ENCODE data around the gene CSKMT. TPM values are rescaled to one million over a fixed set of nuclear protein-coding genes. Genes with fewer than 3 reads are reported as not detected.
"Not testable (repeated sequence)": the region's sequence is repeated elsewhere in the genome, so short reads cannot be mapped to it uniquely, and the experiment has no call there.

Gene CSKMT
- total RNA-seq, 1 donor from 2014 or later, result 10.2 TPM

DNA sequence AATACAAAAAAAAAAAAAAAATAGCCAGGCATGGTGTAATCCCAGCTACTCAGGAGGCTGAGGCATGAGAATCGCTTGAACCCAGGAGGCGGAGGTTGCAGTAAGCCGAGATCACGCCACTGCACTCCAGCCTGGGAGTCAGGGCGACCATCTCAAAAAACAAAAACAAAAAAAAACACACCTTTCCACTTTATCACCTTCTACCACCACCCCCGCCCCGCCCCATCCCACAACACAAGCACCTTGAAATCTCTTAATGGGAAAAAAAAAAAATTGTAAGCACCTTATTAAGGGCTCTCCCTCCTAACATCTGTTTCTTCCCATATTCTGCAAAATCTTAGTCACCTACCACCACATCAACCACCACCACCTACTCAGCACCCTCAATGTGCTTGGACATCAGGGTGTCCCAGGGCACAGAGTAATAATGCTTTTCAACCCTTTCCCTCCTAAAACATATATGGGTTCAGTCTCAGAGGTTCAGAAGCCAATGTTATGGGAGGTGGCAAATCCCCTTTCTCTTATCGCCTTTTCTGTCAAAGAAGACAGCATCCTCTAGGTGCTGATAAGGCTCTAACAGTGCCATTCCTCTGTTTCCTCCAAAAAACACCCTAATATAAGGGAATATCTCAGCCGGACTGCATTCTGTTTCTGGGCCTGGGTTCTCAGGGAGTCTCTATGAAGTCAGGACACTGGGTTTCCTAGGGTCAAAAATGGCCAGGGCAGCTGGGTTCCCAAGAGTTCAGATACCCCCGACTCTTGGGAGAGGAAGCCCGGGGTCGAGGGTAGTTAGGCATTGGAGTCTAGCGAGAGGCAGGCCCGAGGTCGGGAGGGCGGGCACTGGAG lies 12.7 kb upstream of the CSKMT start:
- FAIRE-seq, result no peak

DNA sequence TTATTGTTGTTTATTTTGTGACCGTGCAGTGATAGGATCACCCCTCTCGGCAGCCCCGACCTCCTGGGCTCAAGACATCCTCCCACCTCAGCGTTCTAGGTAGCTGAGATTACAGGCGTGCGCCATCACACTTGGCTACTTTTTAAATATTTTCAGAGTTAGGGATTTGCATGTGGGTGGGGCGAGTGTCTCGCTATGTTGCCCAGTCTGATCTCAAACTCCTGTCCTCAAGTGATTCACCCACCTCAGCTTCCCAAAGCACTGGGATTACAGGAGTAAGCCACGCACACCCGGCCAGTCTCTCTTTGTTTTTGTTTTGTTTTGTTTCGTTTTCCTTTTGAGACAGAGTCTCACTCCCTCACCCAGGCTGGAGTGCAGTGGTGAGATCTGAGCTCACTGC lies 10.8 kb upstream of the CSKMT start:
- DNase-seq (ENCODE audit: low spot score in 2 of 2), result no peak
- no peak for FAIRE-seq

More for the DNA sequence above, 12.7 kb upstream of the CSKMT start:
- DNase-seq (ENCODE audit: low spot score in 2 of 2), result no peak

DNA sequence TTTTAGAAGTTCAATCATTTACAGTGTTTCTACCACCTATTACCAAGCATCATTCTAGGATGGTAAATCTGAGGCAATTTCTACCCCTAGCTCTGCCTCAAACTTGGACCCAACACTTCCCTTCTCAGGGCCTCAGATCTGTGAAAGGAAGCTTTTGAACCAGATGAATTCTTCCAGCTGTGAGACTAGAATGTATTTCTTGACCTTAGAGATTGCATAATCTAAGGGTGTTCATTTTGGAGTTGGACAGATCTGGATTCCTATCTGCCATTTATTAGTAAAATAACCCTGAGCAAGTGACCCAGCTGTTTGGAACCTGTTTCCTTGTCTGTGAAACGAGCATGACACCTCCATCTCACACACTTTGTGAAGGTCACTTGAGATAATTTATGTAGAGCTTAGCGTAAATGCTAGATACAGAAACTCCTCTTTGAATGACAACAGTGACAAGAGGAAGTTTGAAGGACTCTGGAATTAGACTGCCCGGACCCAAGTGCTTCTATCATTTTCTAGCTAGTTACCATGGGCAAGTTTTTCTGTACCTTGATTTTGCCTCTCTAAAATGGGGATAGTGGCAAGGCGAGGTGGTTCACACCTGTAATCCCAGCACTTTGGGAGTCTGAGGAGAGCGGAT lies 8.2 kb upstream of the CSKMT start:
- FAIRE-seq (no peak), DNase-seq (ENCODE audit: low spot score in 2 of 2) (no peak)

DNA sequence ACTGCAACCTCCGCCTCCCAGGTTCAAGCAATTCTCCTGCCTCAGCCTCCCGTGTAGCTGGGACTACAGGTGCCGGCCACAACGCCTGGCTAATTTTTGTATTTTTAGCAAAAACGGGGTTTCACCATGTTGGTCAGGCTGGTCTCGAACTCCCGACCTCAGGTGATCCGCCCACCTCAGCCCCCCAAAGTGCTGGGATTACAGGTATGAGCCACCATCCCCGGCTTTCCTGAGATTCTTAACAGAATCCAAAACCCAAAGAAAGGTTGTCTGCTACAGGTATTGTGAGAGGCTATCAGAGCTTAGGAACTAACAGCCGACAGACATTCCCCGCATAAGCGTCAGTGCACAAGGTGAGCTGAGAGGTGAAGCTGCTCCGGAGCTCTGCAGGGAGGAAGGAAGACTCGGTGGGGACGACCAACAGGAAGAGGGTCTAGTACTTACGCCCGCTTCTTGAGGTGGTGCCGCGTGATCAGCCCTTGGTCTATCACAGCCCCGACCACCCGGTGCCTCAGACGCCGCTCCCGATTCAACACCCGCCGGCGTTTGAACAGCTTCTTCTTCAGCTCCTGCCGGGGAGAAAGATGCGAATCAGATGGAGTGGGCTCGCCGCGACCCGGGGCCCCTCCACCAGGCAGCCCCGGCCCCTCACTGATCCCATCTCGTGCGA lies 572 bp upstream of the CSKMT start:
- DNase-seq (ENCODE audit: low spot score in 2 of 2) (no peak), FAIRE-seq (no peak)

DNA sequence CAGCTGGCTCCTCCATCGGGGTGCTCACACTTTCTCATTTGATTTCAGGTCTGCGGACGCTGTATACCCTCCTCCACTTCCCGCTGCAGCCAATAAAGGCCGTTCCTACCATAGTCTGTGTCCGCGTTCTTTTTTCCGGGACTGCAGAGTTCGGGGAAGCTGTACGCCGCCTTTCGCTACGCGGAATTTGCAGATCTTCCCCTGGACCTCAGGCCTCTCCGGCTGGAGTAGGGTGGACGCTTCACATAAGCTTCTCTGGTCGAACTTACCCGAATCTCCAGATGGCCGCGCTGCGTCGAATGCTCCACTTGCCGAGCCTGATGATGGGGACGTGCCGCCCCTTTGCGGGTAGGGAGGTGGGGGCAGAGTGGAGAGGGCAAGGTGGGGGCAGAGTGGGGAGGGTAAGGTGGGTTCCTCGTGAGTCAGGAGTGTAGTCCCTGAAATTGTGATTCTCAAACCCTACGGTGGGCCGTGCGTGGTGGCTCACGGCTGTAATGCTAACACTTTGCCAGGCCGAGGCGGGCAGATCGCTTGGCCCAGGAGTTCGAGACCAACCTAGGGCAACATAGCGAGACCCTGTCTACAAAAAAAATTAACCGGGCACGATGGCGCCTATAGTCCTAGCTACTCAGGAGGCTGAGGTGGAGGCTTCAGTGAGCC lies 617 bp downstream of the CSKMT start:
- DNase-seq (ENCODE audit: low spot score in 2 of 2), result peak in 1 of 2 donors; percentile 60
- no peak for FAIRE-seq

DNA sequence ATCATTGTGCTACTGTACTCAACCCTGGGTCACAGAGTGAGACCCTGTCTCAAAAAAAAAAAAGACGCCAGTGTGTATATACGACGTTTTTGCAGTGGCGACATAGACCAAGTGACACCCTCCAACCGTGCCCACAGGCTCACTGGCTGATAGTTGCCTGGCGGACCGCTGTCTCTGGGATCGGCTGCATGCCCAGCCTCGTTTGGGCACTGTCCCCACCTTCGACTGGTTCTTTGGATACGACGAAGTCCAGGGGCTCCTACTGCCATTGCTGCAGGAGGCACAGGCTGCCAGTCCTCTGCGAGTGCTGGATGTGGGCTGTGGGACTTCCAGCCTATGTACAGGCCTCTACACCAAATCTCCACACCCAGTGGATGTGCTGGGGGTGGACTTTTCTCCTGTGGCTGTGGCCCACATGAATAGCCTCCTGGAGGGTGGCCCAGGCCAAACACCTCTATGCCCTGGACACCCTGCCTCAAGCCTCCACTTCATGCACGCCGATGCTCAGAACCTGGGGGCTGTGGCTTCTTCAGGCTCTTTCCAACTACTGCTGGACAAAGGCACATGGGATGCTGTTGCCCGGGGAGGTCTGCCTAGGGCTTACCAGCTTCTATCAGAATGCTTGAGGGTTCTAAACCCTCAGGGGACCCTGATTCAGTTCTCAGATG lies 1.3 kb downstream of the CSKMT start:
- FAIRE-seq, result no peak
- DNase-seq (ENCODE audit: low spot score in 2 of 2), result no peak

DNA sequence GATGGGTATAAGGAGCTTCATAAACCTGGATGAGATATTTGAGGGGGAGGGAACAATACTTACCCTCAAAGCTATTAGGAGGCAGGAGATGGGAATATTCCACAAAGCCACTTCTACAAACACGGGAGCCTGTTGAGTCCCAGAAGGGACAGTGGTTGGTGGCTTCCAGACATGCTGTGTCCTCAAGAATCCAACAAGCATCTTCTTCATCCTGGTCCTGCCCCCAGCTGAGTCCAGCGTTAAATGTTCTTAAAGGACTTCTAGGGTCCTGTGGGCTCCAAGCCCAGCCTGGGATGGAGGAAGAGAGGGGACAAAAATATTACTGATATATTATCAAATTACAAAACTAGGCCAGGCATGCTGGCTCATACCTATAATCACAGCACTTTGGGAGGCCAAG lies 2.3 kb downstream of the CSKMT start:
- no peak for FAIRE-seq
- no peak for DNase-seq (ENCODE audit: low spot score in 2 of 2)

DNA sequence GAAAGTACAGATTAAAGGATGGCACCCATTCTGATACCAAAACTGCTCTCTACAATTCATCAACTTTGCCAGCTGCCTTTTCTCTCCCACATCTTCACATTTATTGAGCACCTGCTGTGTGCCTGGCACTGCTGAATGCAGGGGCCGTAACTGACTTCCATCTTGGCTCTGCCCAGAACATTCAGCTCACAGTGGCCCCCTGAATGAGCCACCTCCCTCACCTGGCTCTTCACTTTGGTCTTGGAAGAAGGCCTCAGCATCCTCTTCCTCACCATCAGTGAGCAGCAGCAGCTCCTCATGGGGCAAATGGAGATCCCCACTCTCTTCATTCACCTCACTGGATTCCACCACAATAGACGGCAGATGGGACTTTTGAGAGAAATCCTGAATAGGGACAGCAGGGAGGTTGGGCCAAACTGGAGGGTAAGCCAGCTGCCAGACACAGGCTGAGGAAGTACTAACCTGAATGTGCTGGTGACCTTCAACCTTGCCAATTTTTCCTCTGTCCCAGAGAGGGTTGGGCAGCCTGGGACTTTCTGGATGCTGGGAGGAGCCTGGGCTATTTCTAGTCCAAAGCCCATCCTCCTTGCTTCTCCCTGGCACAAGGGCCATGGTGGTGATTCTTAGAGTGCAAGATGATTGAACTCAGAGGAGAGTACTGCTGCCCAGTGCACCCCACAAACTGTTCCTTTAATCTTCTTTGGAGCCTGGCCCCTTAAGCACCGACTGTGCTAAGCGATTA lies 4.5 kb downstream of the CSKMT start:
- DNase-seq (ENCODE audit: low spot score in 2 of 2), result no peak
- no peak for FAIRE-seq

DNA sequence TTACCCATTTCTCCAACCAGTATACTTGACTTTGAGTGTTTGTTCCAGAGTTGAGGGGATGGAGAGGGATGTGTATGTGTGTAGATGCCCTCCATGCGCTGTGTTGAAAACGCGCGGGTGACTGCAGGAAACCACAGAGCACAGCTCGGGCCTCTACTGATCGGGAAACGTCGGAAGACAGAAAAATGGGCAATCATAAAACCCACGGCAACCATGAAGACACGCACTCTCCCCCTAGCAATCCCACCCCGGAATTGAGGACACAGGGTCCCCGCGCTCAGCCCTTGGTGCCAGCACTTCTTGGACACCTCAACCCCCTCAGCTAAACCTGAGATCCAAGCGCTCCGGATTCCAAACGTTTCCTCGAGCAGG lies 6.1 kb downstream of the CSKMT start:
- no peak for DNase-seq (ENCODE audit: low spot score in 2 of 2)
- FAIRE-seq, result no peak

DNA sequence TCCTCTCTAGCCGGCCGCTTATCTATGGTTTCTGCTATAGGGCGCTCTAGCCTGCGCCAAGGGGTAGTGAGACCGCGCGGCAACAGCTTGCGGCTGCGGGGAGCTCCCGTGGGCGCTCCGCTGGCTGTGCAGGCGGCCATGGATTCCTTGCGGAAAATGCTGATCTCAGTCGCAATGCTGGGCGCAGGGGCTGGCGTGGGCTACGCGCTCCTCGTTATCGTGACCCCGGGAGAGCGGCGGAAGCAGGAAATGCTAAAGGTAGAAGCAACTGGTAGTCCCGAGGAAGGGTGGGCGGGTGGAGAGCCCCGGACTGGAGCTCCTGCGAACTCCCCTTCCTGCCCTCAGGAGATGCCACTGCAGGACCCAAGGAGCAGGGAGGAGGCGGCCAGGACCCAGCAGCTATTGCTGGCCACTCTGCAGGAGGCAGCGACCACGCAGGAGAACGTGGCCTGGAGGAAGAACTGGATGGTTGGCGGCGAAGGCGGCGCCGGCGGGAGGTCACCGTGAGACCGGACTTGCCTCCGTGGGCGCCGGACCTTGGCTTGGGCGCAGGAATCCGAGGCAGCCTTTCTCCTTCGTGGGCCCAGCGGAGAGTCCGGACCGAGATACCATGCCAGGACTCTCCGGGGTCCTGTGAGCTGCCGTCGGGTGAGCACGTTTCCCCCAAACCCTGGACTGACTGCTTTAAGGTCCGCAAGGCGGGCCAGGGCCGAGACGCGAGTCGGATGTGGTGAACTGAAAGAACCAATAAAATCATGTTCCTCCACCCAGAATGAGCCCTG lies 6.7 kb downstream of the CSKMT start, which contains the start of the genes LBHD1 and UQCC3:
Gene LBHD1 (minus strand): TSS at position 660 of the 782 bp plus-strand sequence. CDS start 2,236 bp downstream, outside the sequence.
Gene UQCC3 (plus strand): TSS at position 66 of the 782 bp plus-strand sequence. CDS start 73 bp downstream, at position 139.
- FAIRE-seq (no peak), DNase-seq (ENCODE audit: low spot score in 2 of 2) (peak; percentile 73 to 77)

DNA sequence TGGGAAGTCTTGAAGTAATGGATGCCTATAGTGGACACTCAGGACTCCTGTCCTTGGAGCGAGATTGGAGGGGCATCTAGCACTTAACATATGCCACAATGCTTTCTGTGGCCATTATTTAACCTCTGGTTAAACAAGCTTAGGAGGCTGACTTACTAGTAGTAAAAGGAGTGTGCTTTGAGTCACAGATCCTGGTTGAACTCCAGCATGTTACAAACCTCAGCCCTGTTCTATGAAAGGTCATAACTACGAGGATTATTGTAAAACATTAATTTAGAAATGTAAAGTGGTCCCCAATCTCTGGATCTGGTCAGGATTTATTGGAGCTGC lies 8.0 kb downstream of the CSKMT start:
- FAIRE-seq, result no peak
- no peak for DNase-seq (ENCODE audit: low spot score in 2 of 2)

DNA sequence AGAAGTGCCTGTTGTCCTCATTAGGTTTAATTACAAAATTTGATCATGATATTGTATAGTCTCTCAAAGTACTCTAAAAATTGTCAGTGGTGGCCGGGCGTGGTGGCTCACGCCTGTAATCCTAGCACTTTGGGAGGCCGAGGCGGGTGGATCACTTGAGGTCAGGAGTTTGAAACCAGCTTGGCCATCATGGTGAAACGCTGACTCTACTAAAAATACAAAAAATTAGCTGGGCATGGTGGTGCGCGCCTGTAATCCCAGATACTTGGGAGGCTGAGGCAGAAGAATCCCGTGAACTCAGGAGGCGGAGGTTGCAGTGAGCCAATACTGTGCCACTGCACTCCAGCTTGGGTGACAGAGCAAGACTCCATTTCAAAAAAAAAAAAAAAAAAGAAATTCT lies 10.3 kb downstream of the CSKMT start:
- not testable (repeated sequence) for DNase-seq (ENCODE audit: low spot score in 2 of 2); FAIRE-seq

DNA sequence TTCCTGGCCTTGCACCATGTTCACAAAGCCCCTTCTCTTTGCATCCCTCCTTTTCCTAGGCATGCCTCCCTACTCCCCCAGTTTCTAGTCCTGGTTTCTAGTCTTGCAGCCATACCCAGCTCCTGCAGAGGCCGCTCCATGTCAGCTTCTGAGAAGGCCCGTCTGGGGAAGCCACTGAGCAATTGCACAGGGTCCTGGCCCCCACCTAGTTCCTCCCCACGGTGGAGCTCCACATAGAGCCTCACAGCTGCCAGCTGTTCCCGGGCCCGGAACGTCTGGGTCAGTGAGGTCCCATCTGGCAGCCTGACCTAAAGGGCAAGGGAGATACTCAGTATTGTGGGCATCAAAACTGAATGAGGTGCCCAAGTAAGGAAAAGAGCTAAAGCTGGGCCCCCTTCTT lies 11.6 kb downstream of the CSKMT start:
- no peak for FAIRE-seq
- no peak for DNase-seq (ENCODE audit: low spot score in 2 of 2)

DNA sequence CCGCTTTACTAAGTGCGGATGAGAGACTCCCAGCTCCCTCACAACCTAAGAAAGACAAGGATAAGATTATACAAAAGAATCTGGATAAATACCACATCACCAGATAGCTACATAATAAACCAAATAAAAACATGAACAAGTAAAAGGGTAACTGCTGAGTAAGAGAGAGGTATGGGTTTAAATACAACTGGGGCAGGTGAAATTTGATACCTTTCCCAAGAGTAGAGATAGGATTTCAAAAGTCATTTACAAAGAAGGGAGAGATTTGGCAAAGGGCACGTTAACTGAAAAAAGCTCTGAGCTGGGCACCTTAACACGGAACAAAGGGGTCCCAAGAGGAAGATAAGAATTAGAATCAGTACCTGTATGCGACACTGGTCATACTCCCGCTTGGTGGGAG lies 12.0 kb downstream of the CSKMT start:
- DNase-seq (ENCODE audit: low spot score in 2 of 2) (no peak), FAIRE-seq (no peak)

DNA sequence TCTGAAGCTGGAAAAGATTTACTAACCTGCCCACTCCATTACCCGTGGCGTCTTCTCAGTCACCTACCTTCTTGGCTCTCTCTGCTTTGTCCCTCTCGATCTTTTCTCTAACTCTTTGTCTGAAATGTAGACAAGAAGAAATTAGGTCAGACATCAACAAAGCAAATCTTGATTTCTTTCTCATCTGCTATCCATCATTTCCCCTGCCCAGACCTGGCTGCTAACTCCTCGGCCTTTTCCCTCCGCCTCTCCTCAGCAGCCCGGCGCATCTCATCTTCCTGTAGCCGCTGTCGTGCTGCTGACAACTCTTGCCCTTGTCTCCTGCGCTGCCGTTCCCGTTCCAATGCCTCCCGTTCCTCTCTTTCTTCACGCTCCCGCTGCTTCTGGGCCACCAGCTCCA lies 12.6 kb downstream of the CSKMT start:
- FAIRE-seq, result no peak
- DNase-seq (ENCODE audit: low spot score in 2 of 2), result no peak

DNA sequence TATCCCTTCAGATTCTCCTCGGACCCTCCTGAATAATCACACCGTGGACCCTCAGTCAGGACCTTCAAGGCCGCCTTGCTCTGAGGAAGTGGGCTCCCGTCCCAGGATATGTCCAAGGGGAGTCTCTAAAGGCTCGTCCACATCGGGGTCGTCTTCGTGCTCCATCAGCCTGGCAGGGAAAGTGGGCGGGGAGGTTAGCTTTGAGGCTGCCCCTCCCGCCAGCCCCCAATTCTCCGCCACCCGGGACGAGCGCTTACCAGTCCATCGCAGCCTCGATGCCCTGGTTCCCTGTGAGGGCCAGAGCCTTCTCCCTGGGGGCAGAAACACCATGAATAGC lies 13.3 kb downstream of the CSKMT start:
- no peak for DNase-seq (ENCODE audit: low spot score in 2 of 2)
- FAIRE-seq, result no peak

DNA sequence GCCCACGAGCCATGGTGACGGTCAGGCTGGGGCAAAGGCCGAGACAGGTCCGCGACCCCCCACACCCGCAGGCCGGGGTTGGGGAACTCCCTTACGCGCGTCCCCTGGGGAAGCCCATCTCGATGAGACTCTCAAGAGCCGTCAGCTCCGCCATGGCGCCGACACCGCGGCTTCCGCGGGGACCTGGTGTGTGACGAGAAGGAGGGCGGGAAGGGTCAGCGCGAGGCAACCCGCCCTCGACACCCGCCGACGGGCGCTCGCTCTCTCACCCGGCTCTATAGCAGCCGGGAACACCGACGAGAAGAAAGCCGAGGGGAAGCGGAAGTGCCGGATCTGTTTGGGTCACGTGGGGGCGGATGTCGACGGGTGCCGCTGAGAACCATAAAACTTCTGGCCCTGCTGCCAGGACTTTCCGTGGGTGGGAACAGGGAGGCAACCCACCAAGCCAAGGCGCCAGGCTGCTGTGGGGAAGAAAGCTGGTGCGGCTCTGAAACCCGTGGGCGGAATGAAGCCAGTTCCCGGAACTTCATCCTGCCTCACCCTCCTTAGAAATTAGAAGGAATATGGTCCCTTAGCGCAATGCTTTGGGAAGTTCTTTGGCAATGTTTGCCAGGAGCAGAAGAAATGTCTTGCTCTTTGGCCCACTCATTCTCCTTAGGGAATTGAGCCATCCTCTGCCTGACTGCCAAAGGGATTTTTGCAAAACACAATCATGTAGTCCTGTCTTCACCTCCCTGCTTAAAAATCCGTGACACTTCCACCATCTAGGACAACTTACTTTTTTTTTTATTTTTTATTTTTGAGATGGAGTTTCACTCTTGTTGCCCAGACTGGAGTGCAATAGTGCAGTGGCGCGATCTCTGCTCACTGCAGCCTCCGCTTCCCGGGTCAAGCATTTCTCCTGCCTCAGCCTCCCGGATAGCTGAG lies 13.9 kb downstream of the CSKMT start, which contains the start of gene UBXN1:
Gene UBXN1 (minus strand): TSS at position 304 of the 927 bp plus-strand sequence. CDS start 150 bp downstream, at position 154.
- peak; percentile 88 to 91 for DNase-seq (ENCODE audit: low spot score in 2 of 2)
- FAIRE-seq, result no peak

DNA sequence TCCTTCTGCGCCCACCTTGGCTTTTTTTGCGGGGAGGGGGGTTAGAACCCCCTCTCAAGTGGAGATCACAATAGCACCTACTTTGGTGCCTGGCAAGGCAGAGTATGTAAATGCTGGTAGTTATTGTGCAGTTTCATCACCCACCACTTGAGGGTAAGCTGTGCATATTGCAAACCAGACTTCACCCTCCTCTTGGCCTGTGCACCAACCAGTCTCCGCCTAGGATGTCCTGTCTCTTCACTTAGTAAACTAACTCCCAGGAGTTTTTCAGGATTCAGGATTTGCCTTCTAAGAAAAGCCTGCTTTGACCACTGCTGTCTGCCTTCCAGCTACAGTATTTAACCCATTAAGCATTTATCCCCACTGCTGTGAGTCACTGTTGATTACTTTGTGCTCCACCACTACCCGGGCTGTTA lies 15.7 kb downstream of the CSKMT start:
- DNase-seq (ENCODE audit: low spot score in 2 of 2) (peak in 1 of 2 donors; percentile 37), FAIRE-seq (no peak)
